Activated CD4-positive, alpha-beta T cell treated with anti-CD3 and anti-CD28 coated beads for 4 hours (primary cell): Measurements from ENCODE around the gene GCAT.
"Not testable (repeated sequence)": the region's sequence is repeated elsewhere in the genome, so short reads cannot be mapped to it uniquely, and the experiment has no call there.

Experiments used
- DNase-seq, 2 donors: peaks; one replicate each; pipeline ENCODE4 v3.0.0-alpha.2; 2020

GCAT gene

DNA sequence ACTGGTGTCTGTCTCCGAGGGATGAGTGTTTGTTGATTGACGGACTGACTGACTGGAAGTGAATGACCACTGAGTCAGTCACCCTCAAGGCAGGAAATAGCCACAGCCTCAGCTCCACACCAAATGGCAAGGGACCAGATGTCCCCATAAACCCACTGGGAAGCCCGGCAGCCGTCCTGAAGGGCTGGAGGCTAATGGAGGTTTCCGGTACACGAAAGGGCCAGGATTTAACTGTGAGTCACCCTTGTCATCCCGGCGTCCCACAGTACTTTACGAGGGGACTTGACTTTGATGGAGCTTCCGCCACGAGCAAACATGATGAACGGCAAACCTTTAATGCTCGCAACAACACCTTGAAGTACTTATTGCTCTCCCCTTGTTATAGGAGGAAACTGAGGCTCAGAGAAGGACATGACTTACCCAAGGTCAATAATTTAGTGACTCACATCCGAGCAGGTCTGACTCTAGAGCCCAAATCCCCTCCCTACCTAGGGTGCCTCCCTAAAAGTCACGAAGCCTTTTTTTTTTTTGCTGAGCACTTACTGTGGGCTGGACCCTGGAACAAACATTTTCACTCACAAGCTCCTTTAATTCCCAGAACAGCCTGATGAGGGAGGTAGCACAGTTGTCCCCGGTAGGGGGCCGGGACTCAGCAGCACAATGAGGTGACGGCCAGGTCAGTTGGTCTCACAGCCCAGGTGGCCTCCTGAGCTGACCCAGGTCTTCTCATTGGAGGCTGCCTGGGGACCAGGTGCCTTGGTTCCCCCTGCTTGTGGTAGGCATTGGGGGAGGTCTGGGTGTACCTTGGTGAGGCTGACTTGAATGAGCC lies 25.2 kb upstream of the GCAT start:
- DNase-seq: no peak

- no peak for DNase-seq
Measured at GRCh38 chr22:37784829-37785495, 22.8 kb upstream of the GCAT start.

- no peak for DNase-seq
Measured at GRCh38 chr22:37790234-37790633, 17.5 kb upstream of the GCAT start.

DNA sequence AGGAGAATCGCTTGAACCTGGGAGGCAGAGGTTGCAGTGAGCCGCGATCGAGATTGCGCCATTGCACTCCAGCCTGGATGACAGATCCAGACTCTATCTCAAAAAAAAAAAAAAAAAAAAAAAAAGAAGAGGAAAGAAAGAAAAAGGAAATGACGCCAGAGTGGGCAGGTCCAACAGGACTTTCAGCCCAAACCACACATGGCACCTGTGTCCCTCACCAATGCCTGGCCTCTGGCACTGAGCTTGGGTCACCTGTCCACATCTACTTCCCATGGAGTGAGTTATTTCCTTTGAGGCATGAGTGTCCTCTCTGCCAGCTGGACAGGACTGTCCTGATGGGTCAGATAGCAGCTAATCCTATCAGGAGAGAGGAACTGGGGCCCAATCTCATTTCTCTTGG lies 15.2 kb upstream of the GCAT start:
- no peak for DNase-seq

GRCh38 chr22:37794376-37794775 lies 13.4 kb upstream of the GCAT start:
- DNase-seq: no peak

DNA sequence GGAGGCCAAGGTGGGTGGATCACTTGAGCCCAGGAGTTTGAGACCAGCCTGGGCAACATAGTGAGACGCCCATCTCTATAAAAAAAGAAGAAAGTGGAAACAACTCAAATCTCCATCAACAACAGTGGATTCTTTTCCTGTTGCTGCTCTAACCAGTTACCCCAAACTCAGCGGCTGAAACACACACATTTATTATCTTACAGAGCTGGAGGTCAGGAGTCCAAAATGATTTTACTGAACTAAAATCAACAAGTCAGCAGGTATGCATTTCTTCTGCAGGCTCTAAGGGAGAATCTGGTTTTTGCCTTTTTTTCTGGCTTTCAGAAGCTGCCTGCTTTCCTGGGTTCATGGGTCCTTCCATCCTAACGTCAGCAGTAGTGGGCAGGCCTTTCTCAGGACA lies 11.7 kb upstream of the GCAT start:
- no peak for DNase-seq

DNA sequence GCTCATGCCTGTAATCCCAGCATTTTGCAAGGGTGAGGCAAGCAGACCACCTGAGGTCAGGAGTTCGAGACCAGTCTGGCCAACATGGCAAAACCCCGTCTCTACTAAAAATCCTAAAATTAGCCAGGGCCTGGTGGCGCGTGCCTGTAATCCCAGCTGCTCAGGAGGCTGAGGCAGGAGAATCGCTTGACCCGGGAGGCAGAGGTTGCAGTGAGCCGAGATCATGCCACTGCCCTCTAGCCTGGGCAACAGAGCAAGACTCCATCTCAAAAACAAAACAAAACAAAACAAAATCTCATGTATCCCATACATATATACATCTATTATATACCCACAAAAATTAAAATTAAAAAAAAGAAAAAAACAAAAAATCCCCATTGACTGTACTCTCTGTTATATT lies 10.5 kb upstream of the GCAT start:
- DNase-seq: not testable (repeated sequence)

DNA sequence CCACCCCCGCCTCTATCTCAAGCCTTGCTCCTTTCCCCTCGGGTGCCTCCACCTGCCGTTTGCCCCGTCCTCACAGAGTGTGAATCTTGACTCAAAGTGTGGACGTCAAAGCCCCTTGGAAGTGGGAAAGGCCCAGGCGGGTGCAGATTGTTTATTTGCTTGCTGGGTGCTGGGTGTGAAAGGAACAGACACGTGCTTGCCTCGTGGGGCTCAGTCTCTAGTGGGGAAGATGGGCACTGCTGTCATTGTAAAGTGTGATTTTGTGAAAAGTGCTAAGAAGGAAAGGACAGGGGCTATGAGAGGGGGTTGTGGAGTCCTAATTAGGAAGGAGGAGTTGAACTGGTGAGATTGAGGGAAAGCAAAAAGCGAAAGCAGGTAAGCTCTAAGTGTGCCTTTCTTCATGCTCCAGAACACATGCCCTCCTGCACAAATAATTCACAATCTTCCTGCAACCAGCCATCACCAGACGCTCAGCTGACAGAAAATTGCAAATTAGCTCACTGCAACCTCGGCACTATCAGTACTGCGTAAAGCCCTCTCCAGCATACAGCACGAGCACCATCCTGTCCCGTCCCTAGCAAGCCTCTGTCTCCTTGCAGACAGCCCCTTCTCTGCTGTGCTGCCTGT lies 9.7 kb upstream of the GCAT start:
- no peak for DNase-seq

DNA sequence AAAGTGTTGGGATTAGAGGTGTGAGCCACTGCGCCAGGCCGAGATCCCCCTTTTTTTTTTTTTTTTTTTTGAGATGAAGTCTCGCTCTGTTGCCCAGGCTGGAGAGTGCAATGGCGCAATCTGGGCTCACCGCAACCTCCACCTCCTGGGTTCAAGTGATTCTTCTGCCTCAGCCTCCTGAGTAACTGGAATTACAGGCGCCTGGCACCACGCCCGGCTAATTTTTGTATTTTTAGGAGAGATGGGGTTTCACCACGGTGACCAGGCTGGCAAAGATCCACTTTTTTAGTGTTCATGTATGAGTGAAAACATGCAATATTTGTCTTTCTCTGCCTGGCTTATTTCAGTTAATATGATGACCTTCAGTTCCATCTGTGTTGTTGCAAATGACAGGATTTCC lies 7.8 kb upstream of the GCAT start:
- DNase-seq: not testable (repeated sequence)

GRCh38 chr22:37801946-37802309 lies 5.8 kb upstream of the GCAT start:
- DNase-seq: no peak

- peak in 1 of 2 donors; percentile 11 for DNase-seq
Measured at GRCh38 chr22:37802310-37803194, 5.2 kb upstream of the GCAT start.

DNA sequence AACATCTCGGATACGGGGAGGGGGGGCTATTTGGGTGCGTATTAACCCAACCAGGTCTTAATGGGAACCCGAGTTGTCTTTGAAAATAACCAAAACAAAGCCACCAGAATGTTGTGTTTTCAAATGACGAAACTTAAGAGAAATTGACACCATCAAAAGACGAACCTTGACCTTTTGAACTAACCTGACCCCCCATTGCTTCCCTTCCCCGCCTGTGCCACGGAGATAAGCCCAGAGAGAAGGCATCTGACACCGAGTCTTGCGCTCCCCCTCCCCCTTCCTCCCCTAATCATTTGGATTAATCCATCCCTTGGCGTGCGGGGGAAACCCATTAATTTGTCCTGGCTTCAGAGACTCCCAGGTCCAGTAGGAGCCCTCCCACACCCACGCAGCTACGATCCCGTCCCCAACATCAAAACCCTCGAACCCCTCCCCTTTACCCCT lies 4.5 kb upstream of the GCAT start:
- DNase-seq: no peak

GRCh38 chr22:37803639-37804351 lies 3.9 kb upstream of the GCAT start:
- DNase-seq: no peak

DNA sequence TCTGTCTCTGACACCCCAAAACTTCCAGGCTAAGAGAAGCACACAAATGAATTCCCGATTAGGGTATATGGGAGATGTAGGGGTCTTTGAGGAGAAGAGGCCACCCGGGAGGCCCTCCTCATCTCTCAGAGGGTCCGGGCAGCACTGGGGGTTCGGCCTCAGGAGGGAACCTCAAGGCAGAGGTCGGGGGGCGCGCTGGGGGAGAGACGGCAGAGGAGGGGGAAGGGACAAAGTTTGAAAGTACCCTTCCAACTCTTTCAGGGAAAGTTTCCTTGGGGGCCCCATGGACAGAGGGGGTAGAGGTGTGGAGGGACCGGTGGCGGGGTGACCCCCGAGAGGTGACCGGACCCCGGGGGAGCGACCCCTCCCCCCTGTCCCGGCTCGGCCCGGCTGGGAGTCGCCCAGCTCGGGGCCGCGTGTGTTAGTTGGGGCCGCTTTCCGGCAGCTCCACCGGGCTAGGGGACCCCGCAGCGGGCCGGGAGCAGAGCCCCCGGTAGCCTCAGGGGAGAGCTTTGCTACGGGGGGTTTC lies 3.3 kb upstream of the GCAT start:
- DNase-seq: no peak

GRCh38 chr22:37804881-37805809 lies 2.6 kb upstream of the GCAT start:
- DNase-seq: peak; percentile 59 to 60

- no peak for DNase-seq
Measured at GRCh38 chr22:37805810-37806277, 1.9 kb upstream of the GCAT start.

DNA sequence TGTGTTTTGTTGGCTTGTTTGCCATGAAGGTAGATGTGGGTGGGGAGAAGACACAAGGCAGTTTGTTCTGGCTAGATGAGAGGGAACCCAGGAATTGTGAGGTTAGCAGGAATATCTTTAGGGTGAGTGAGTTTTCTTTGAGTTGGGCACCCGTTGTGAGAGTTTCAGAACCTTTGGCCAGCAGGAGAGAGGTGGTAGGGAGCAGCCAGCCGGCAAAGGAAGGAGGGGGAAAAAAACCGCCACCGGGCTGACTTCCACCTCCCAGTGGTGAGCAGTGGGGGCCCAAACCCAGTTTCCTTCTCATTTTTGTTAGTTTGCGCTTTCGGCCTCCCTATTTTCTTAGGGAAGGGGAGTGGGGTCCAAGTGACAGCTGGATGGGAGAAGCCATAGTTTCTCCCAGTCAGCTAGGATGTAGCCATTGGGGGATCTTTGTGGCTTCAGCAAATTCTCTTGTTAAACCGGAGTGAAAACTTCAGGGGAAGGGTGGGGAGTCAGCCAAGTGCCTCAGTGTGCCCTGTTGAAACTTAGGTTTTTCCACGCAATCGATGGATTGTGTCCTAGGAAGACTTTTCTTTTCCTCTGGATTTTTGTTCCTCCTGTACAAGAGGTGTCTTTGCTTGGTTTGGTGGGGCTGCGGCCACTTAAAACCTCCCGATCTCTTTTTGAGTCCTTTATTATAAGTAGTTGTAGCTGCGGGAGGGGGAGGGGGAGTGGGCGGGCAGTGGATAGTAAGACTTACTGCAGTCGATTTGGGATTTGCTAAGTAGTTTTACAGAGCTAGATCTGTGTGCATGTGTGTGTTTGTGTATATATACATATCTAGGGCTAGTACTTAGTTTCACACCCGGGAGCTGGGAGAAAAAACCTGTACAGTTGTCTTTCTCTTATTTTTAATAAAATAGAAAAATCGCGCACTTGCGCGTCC lies 1.1 kb upstream of the GCAT start:
- DNase-seq: no peak

DNA sequence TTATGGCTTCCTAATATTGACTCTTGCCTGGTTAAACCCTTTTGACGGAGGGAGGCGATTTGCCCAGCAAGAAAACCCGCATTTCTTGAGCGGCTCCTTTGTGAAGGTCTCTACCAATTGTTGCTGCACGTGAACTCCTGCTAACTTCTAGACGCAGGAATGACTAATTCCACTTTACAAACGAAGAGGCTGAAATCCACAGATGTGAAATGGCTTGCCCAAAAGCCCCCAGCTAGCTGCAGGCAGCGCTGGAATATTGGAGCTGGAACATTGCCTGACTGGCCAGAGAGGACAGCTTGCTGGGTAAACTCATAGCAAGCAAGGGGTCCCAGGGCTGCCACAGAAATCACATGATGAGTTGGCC lies 542 bp downstream of the GCAT start:
- DNase-seq: no peak

- no peak for DNase-seq
Measured at GRCh38 chr22:37809672-37810333, 2.1 kb downstream of the GCAT start.
